ENCODE measurements around the gene COG4.
A peak's percentile ranks its signal among the peaks of the same experiment; 100 is the strongest.
"Not testable (repeated sequence)": the region's sequence is repeated elsewhere in the genome, so short reads cannot be mapped to it uniquely, and the experiment has no call there.

COG4 gene

DNA sequence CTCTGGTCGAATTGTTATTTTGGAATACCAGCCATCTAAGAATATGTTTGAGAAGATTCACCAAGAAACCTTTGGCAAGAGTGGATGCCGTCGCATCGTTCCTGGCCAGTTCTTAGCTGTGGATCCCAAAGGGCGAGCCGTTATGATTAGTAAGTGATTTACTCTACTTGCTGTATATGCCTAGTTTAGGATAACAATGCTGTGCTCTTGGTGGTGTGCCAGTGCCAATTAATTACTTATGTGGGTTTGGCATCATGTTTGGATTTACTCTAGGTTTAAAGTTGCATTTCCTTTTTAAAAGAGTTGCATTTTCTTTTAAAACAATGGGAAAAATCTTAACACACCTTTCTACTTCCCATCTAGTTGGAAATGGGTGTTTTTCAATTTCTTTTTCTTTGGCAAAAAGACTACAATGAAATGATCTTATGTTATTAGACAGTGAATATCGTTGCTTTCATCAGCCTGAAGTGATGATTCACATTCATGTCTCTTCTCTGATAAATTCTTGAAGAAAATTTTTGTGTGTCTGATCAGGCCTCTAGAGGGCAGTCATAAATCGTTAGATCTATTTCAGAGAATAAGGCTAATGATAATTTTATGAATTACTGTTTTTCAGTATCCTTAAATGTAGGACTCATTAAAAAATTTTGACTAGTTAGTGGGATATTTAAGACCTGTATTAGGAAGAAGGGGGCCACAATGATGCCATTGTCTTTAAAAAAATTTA, 5.9 kb upstream of the COG4 start:
- TF ChIP-seq, protein P1, sequence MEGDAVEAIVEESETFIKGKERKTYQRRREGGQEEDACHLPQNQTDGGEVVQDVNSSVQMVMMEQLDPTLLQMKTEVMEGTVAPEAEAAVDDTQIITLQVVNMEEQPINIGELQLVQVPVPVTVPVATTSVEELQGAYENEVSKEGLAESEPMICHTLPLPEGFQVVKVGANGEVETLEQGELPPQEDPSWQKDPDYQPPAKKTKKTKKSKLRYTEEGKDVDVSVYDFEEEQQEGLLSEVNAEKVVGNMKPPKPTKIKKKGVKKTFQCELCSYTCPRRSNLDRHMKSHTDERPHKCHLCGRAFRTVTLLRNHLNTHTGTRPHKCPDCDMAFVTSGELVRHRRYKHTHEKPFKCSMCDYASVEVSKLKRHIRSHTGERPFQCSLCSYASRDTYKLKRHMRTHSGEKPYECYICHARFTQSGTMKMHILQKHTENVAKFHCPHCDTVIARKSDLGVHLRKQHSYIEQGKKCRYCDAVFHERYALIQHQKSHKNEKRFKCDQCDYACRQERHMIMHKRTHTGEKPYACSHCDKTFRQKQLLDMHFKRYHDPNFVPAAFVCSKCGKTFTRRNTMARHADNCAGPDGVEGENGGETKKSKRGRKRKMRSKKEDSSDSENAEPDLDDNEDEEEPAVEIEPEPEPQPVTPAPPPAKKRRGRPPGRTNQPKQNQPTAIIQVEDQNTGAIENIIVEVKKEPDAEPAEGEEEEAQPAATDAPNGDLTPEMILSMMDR (conservative IDR thresholded peaks at IDR 0.05; ENCODE audit: low read depth, low read length), result peak; percentile 54
- no peak for DNase-seq (ENCODE audit: low read depth)
- H3K4me3 ChIP-seq (ENCODE audit: low read length), result no peak overlapping the region

DNA sequence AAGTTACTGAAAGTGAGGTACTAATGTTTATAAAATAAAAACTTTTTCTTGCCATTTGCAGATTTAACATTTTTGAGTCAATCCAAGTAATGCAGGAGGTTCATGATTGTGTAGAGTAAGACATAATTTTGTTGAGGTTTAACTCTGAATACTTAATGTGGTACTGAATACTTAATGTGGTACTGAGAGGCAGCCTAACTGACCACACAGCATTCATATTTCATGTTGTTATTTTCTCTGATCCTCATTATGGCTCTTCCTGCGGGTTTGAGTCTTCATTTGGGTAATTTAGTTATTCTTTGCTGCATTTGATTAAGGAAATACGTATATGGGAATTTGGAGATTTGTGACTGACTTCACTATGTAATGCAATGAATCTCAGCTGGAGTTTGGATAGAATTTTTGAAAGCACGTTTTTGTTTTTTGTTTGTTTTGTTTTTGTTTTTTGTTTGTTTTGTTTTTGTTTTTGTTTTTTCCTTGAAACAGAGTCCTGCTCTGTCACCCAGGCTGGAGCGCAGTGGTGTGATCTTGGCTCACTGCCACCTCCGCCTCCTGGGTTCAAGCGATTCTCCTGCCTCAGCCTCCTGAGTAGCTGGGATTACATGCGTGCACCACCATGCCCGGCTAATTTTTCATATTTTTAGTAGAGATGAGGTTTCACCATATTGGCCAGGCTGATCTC, 4.1 kb upstream of the COG4 start:
- no peak for DNase-seq (ENCODE audit: low read depth)
- H3K4me3 ChIP-seq (ENCODE audit: low read length), result no peak overlapping the region
- TF ChIP-seq, protein P1 (conservative IDR thresholded peaks at IDR 0.05; ENCODE audit: low read depth, low read length), result no peak

- H3K4me3 ChIP-seq (ENCODE audit: low read length), result peak overlapping the region; percentile 19
- TF ChIP-seq, protein P1 (conservative IDR thresholded peaks at IDR 0.05; ENCODE audit: low read depth, low read length), result no peak
- DNase-seq (ENCODE audit: low read depth), result no peak
Measured at GRCh38 chr16:70526403-70526802, 3.0 kb upstream of the COG4 start.

DNA sequence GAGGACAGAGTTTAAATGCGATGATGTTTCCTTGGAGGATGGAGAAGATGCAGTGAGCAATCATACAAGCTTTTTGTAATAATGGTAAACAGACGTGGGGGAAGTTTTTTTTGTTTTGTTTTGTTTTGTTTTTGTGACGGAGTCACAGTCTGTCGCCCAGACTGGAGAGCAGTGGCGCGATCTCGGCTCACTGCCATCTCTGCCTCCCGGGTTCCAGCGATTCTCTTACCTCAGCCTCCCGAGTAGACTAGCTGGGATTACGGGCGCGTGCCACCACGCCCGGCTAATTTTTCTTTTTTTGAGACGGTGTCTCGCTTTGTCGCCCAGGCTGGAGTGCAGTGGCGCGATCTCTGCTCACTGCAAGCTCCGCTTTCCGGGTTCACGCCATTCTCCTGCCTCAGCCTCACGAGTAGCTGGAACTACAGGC, 1.1 kb upstream of the COG4 start:
- DNase-seq (ENCODE audit: low read depth), result not testable (repeated sequence)
- H3K4me3 ChIP-seq (ENCODE audit: low read length), result peak overlapping the region; percentile 100

- TF ChIP-seq, protein P1 (conservative IDR thresholded peaks at IDR 0.05; ENCODE audit: low read depth, low read length), result no peak
Measured at GRCh38 chr16:70523743-70524398, 517 bp upstream of the COG4 start, which contains the start of gene SF3B3. Gene SF3B3, plus strand, starts transcription at chr16:70523816. Its CDS starts 2,841 bp downstream, at chr16:70526657.

GRCh38 chr16:70522216-70523075, 908 bp downstream of the COG4 start:
- TF ChIP-seq, protein P1 (conservative IDR thresholded peaks at IDR 0.05; ENCODE audit: low read depth, low read length), result no peak
- no peak for DNase-seq (ENCODE audit: low read depth)
- H3K4me3 ChIP-seq (ENCODE audit: low read length), result peak overlapping the region; percentile 100

More at GRCh38 chr16:70523743-70524398, 517 bp upstream of the COG4 start, which contains the start of gene SF3B3:
- no peak for DNase-seq (ENCODE audit: low read depth)
- peak within 1 kb of the TSS; percentile 100 for H3K4me3 ChIP-seq (ENCODE audit: low read length)

All from retinal pigment epithelial cell (primary cell).